Suprapubic skin (tissue), 3 donors: ENCODE data around the gene PNO1.

Experiments used
- CTCF ChIP-seq, 2 donors: fragments of 200-600 bp in 1 of 2; fragments of 450-650 bp in 1 of 2; sonication (generic) in 1 of 2; IDR thresholded peaks; one replicate each; pipeline ENCODE4 v1.5.1; 2016 to 2019; ENCODE audit warnings: antibody characterized with exemption in 2 of 2, mild to moderate bottlenecking in 1 of 2, moderate library complexity in 1 of 2
- POLR2A ChIP-seq, 2 donors: fragments of 450-650 bp; IDR thresholded peaks; one replicate each; pipeline ENCODE4 v1.6.1; 2017; ENCODE audit warnings: antibody characterized with exemption in 2 of 2, mild to moderate bottlenecking in 2 of 2, moderate library complexity in 2 of 2

GRCh38 chr2:68126561-68126960 lies 31.1 kb upstream of the PNO1 start:
- TF ChIP-seq CTCF (IDR thresholded peaks at IDR 0.05) (no peak), POLR2A (IDR thresholded peaks at IDR 0.05) (no peak)
